Measurements from ENCODE around the gene ADGRF3.
"Not testable (repeated sequence)": the region's sequence is repeated elsewhere in the genome, so short reads cannot be mapped to it uniquely, and the experiment has no call there.

ADGRF3 gene

GRCh38 chr2:26317377-26318105, 29.0 kb downstream of the ADGRF3 start:
- DNase-seq, result no peak

GRCh38 chr2:26316845-26317244, 29.7 kb downstream of the ADGRF3 start:
- DNase-seq, result no peak

- no peak for DNase-seq
Measured at GRCh38 chr2:26316041-26316440, 30.5 kb downstream of the ADGRF3 start.

GRCh38 chr2:26314243-26314642, 32.3 kb downstream of the ADGRF3 start:
- DNase-seq, result no peak

GRCh38 chr2:26313446-26313845, 33.1 kb downstream of the ADGRF3 start:
- no peak for DNase-seq

GRCh38 chr2:26312471-26312870, 34.1 kb downstream of the ADGRF3 start:
- DNase-seq, result no peak

GRCh38 chr2:26309921-26310320, 36.7 kb downstream of the ADGRF3 start:
- DNase-seq, result no peak

- no peak for DNase-seq
Measured at GRCh38 chr2:26305540-26305939, 41.0 kb downstream of the ADGRF3 start.

GRCh38 chr2:26305094-26305493, 41.5 kb downstream of the ADGRF3 start:
- DNase-seq, result not testable (repeated sequence)

GRCh38 chr2:26302846-26303245, 43.7 kb downstream of the ADGRF3 start:
- DNase-seq, result no peak

GRCh38 chr2:26300234-26300925, 46.2 kb downstream of the ADGRF3 start:
- no peak for DNase-seq

- DNase-seq, result no peak
Measured at GRCh38 chr2:26299471-26300101, 47.0 kb downstream of the ADGRF3 start.

GRCh38 chr2:26298638-26299393, 47.8 kb downstream of the ADGRF3 start:
- no peak for DNase-seq

GRCh38 chr2:26298286-26298637, 48.3 kb downstream of the ADGRF3 start:
- no peak for DNase-seq

- no peak for DNase-seq
Measured at GRCh38 chr2:26297061-26297460, 49.5 kb downstream of the ADGRF3 start.

- DNase-seq, result no peak
Measured at GRCh38 chr2:26295511-26295910, 51.1 kb downstream of the ADGRF3 start.

- no peak for DNase-seq
Measured at GRCh38 chr2:26292646-26293045, 53.9 kb downstream of the ADGRF3 start.

GRCh38 chr2:26290001-26290400, 56.6 kb downstream of the ADGRF3 start:
- DNase-seq, result no peak

GRCh38 chr2:26285931-26286330, 60.7 kb downstream of the ADGRF3 start:
- no peak for DNase-seq

GRCh38 chr2:26284132-26284531, 62.5 kb downstream of the ADGRF3 start:
- DNase-seq, result no peak

GRCh38 chr2:26283606-26284005, 63.0 kb downstream of the ADGRF3 start:
- DNase-seq, result no peak

GRCh38 chr2:26281226-26281625, 65.4 kb downstream of the ADGRF3 start:
- DNase-seq, result no peak

GRCh38 chr2:26279886-26280285, 66.7 kb downstream of the ADGRF3 start:
- DNase-seq, result no peak

All from NCI-H345 (cell line).